ENCODE measurements around the gene ATG2A. TPM values are rescaled to one million over a fixed set of nuclear protein-coding genes. Genes with fewer than 3 reads are reported as not detected.

Gene ATG2A
- total and polyA plus RNA-seq, 9 of the 15 experiments (the other 6 are each of a cell fraction or from before 2014, with no cell fraction given), result 0.25 to 45.9 (median 5.2) TPM

DNA sequence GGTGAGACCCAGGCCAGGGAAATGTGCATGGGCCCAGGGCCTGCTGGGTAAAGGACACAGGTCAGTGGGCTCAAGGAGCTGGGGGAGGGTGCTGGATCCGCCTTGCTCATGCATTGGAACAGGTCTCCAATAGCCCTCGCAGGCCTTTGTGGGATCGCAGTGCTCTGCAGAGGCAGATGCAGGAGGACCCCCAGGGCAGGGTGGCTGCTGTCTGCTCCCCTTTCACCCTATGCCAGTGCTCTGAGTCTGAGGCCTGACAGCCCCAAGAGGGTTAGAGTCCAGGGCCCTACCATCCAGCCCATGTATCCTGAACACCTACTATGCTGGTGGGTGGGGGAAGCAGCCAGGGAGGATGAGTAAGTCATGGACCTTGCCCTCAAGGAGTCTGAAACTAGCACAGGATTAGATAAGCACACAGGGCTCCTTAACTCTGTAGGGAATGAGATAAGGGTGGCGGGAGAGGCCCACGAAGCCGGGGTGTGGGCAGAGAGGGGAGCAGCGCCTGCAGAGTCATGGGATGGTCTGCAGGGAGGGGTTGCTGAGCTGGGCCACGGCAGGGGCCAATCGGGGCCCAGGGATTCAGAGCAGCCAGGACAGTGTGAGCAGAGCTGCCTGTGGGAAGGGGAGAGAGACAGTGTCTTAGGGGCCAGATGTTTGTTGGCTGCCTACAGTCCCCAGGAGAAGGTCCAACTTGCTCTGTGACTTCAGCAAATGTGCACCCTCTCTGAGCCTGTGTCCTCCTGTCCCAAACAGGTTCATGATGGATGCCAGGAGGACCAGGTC lies 28.1 kb downstream of the ATG2A start (continued):
- TF ChIP-seq CEBPG (CRISPR knock-in tag; IDR thresholded peaks at IDR 0.05) (no peak), CEBPG (tag; conservative IDR thresholded peaks at IDR 0.05 in 1 of 2, IDR thresholded peaks at IDR 0.05 in 1 of 2) (no peak), TCF3 (CRISPR knock-in tag; IDR thresholded peaks at IDR 0.05) (peak; percentile 99), GTF2E2 (tag; IDR thresholded peaks at IDR 0.05) (no peak), WHSC1 (IDR thresholded peaks at IDR 0.05; ENCODE audit: low read length) (no peak), COPS2 (conservative IDR thresholded peaks at IDR 0.05) (no peak), LARP7 (IDR thresholded peaks at IDR 0.05) (no peak), CCAR2 (IDR thresholded peaks at IDR 0.05; ENCODE audit: low read depth, low read length) (no peak), MECOM (CRISPR knock-in tag; IDR thresholded peaks at IDR 0.05) (peak; percentile 58; the same call in 1 of the 2 replicates), ZFX (CRISPR knock-in tag; IDR thresholded peaks at IDR 0.05) (peak; percentile 64), RB1 (IDR thresholded peaks at IDR 0.05; ENCODE audit: low read depth) (peak; percentile 71; the same call in 1 of the 2 replicates), HEY1 (CRISPR knock-in tag; IDR thresholded peaks at IDR 0.05; ENCODE audit: borderline replicate concordance) (no peak)
- TF ChIP-seq, protein P1, sequence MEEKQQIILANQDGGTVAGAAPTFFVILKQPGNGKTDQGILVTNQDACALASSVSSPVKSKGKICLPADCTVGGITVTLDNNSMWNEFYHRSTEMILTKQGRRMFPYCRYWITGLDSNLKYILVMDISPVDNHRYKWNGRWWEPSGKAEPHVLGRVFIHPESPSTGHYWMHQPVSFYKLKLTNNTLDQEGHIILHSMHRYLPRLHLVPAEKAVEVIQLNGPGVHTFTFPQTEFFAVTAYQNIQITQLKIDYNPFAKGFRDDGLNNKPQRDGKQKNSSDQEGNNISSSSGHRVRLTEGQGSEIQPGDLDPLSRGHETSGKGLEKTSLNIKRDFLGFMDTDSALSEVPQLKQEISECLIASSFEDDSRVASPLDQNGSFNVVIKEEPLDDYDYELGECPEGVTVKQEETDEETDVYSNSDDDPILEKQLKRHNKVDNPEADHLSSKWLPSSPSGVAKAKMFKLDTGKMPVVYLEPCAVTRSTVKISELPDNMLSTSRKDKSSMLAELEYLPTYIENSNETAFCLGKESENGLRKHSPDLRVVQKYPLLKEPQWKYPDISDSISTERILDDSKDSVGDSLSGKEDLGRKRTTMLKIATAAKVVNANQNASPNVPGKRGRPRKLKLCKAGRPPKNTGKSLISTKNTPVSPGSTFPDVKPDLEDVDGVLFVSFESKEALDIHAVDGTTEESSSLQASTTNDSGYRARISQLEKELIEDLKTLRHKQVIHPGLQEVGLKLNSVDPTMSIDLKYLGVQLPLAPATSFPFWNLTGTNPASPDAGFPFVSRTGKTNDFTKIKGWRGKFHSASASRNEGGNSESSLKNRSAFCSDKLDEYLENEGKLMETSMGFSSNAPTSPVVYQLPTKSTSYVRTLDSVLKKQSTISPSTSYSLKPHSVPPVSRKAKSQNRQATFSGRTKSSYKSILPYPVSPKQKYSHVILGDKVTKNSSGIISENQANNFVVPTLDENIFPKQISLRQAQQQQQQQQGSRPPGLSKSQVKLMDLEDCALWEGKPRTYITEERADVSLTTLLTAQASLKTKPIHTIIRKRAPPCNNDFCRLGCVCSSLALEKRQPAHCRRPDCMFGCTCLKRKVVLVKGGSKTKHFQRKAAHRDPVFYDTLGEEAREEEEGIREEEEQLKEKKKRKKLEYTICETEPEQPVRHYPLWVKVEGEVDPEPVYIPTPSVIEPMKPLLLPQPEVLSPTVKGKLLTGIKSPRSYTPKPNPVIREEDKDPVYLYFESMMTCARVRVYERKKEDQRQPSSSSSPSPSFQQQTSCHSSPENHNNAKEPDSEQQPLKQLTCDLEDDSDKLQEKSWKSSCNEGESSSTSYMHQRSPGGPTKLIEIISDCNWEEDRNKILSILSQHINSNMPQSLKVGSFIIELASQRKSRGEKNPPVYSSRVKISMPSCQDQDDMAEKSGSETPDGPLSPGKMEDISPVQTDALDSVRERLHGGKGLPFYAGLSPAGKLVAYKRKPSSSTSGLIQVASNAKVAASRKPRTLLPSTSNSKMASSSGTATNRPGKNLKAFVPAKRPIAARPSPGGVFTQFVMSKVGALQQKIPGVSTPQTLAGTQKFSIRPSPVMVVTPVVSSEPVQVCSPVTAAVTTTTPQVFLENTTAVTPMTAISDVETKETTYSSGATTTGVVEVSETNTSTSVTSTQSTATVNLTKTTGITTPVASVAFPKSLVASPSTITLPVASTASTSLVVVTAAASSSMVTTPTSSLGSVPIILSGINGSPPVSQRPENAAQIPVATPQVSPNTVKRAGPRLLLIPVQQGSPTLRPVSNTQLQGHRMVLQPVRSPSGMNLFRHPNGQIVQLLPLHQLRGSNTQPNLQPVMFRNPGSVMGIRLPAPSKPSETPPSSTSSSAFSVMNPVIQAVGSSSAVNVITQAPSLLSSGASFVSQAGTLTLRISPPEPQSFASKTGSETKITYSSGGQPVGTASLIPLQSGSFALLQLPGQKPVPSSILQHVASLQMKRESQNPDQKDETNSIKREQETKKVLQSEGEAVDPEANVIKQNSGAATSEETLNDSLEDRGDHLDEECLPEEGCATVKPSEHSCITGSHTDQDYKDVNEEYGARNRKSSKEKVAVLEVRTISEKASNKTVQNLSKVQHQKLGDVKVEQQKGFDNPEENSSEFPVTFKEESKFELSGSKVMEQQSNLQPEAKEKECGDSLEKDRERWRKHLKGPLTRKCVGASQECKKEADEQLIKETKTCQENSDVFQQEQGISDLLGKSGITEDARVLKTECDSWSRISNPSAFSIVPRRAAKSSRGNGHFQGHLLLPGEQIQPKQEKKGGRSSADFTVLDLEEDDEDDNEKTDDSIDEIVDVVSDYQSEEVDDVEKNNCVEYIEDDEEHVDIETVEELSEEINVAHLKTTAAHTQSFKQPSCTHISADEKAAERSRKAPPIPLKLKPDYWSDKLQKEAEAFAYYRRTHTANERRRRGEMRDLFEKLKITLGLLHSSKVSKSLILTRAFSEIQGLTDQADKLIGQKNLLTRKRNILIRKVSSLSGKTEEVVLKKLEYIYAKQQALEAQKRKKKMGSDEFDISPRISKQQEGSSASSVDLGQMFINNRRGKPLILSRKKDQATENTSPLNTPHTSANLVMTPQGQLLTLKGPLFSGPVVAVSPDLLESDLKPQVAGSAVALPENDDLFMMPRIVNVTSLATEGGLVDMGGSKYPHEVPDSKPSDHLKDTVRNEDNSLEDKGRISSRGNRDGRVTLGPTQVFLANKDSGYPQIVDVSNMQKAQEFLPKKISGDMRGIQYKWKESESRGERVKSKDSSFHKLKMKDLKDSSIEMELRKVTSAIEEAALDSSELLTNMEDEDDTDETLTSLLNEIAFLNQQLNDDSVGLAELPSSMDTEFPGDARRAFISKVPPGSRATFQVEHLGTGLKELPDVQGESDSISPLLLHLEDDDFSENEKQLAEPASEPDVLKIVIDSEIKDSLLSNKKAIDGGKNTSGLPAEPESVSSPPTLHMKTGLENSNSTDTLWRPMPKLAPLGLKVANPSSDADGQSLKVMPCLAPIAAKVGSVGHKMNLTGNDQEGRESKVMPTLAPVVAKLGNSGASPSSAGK (IDR thresholded peaks at IDR 0.05), result no peak
- TF ChIP-seq, protein P2, sequence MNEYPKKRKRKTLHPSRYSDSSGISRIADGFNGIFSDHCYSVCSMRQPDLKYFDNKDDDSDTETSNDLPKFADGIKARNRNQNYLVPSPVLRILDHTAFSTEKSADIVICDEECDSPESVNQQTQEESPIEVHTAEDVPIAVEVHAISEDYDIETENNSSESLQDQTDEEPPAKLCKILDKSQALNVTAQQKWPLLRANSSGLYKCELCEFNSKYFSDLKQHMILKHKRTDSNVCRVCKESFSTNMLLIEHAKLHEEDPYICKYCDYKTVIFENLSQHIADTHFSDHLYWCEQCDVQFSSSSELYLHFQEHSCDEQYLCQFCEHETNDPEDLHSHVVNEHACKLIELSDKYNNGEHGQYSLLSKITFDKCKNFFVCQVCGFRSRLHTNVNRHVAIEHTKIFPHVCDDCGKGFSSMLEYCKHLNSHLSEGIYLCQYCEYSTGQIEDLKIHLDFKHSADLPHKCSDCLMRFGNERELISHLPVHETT (CRISPR knock-in tag; conservative IDR thresholded peaks at IDR 0.05 in 1 of 2, IDR thresholded peaks at IDR 0.05 in 1 of 2), result peak in 1 of 2 experiments; percentile 72; a peak in 2 of 4 replicates

Measured in K562 (cell line).